Measurements from ENCODE around the gene TIMM44. TPM values are rescaled to one million over a fixed set of nuclear protein-coding genes. Genes with fewer than 3 reads are reported as not detected.
A peak's percentile ranks its signal among the peaks of the same experiment; 100 is the strongest.

TIMM44 gene
- total and polyA plus RNA-seq, 10 of the 15 experiments (the other 5 are each of a cell fraction or from before 2014, with no cell fraction given): 6.6 to 90.7 (median 57.6) TPM

DNA sequence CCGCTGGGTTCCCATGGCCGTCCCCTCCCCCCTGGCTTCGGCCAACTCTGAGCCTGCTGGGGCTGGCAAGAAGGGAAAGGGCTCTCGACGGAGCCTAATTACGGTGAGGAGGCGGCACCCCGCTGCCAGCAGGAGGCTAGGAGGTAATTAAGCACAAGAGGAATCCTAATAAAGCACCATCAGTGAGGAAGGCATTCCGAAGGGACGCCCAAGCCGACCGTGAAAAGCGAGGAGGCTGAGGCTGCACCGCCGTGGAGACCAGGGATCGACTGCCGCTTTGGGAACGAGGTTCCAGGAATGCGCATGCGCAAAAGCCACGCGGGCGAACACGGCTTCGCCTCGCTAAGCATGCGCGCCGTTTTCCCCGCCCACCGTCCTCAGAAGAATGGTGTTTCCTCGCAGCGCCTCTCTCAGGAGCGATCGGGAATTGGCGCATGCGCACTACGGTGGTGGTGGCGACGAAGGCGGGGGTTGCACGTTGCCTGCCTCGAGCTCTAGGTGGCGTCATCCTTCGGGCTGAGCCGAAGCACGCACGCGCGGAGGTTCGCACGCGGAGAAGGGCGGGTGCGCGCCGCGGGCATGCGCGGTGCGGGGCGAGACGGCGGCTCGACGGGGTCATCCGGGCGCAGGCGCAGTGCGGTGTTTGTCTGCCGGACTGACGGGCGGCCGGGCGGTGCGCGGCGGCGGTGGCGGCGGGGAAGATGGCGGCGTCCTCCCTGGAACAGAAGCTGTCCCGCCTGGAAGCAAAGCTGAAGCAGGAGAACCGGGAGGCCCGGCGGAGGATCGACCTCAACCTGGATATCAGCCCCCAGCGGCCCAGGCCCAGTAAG, 40.0 kb downstream of the TIMM44 start, which contains the start of gene MAP2K7 (continued):
- TF ChIP-seq MXI1 (IDR thresholded peaks at IDR 0.05; ENCODE audit: low read depth, low read length): peak; percentile 19
- TF ChIP-seq ZNF217 (IDR thresholded peaks at IDR 0.05): no peak
- TF ChIP-seq POU2F2 (IDR thresholded peaks at IDR 0.05; ENCODE audit: borderline replicate concordance, low read depth, low read length): 0 out of 3 replicates have a peak, but pooled peaks have one; percentile 23
- TF ChIP-seq, protein P1, sequence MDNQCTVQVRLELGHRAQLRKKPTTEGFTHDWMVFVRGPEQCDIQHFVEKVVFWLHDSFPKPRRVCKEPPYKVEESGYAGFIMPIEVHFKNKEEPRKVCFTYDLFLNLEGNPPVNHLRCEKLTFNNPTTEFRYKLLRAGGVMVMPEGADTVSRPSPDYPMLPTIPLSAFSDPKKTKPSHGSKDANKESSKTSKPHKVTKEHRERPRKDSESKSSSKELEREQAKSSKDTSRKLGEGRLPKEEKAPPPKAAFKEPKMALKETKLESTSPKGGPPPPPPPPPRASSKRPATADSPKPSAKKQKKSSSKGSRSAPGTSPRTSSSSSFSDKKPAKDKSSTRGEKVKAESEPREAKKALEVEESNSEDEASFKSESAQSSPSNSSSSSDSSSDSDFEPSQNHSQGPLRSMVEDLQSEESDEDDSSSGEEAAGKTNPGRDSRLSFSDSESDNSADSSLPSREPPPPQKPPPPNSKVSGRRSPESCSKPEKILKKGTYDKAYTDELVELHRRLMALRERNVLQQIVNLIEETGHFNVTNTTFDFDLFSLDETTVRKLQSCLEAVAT (IDR thresholded peaks at IDR 0.05): 0 out of 2 replicates have a peak, but pooled peaks have one; percentile 27
- 0 out of 2 replicates have a peak, but pooled peaks have one; percentile 19 for TF ChIP-seq STAT1 (conservative IDR thresholded peaks at IDR 0.05)
- TF ChIP-seq KDM1A (IDR thresholded peaks at IDR 0.05; ENCODE audit: borderline replicate concordance): no peak
- no peak for TF ChIP-seq HDAC6 (IDR thresholded peaks at IDR 0.05; ENCODE audit: unreplicated experiment)
- TF ChIP-seq CEBPB (IDR thresholded peaks at IDR 0.05; ENCODE audit: borderline replicate concordance in 1 of 2, low read depth in 2 of 2, low read length in 2 of 2): no peak
- TF ChIP-seq PKNOX1 (IDR thresholded peaks at IDR 0.05): peak; percentile 62
- TF ChIP-seq, protein P2, sequence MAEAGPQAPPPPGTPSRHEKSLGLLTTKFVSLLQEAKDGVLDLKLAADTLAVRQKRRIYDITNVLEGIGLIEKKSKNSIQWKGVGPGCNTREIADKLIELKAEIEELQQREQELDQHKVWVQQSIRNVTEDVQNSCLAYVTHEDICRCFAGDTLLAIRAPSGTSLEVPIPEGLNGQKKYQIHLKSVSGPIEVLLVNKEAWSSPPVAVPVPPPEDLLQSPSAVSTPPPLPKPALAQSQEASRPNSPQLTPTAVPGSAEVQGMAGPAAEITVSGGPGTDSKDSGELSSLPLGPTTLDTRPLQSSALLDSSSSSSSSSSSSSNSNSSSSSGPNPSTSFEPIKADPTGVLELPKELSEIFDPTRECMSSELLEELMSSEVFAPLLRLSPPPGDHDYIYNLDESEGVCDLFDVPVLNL (IDR thresholded peaks at IDR 0.05; ENCODE audit: low read depth, low read length): no peak
- TF ChIP-seq ATF3 (IDR thresholded peaks at IDR 0.05; ENCODE audit: borderline replicate concordance, extremely low read depth, low read depth, low read length): peak; percentile 35; the same call in 1 of the 2 replicates
- TF ChIP-seq RUNX3 (IDR thresholded peaks at IDR 0.05; ENCODE audit: low read length): no peak
- TF ChIP-seq IRF4 (IDR thresholded peaks at IDR 0.05; ENCODE audit: low read depth, low read length): no peak
- TF ChIP-seq FOXM1 (IDR thresholded peaks at IDR 0.05; ENCODE audit: low read depth, low read length): no peak
- no peak for TF ChIP-seq ZNF24 (IDR thresholded peaks at IDR 0.05)
- peak; percentile 81 for TF ChIP-seq ATF7 (IDR thresholded peaks at IDR 0.05; ENCODE audit: low read depth)
- no peak for TF ChIP-seq MEF2A (IDR thresholded peaks at IDR 0.05; ENCODE audit: insufficient read depth, low read depth, low read length)
- TF ChIP-seq RBBP5 (conservative IDR thresholded peaks at IDR 0.05): no peak
- TF ChIP-seq POLR2AphosphoS5 (IDR thresholded peaks at IDR 0.05; ENCODE audit: low read length): peak; percentile 89; the same call in 1 of the 2 replicates
- TF ChIP-seq IRF5 (IDR thresholded peaks at IDR 0.05; ENCODE audit: borderline replicate concordance): no peak
- TF ChIP-seq, protein P3, sequence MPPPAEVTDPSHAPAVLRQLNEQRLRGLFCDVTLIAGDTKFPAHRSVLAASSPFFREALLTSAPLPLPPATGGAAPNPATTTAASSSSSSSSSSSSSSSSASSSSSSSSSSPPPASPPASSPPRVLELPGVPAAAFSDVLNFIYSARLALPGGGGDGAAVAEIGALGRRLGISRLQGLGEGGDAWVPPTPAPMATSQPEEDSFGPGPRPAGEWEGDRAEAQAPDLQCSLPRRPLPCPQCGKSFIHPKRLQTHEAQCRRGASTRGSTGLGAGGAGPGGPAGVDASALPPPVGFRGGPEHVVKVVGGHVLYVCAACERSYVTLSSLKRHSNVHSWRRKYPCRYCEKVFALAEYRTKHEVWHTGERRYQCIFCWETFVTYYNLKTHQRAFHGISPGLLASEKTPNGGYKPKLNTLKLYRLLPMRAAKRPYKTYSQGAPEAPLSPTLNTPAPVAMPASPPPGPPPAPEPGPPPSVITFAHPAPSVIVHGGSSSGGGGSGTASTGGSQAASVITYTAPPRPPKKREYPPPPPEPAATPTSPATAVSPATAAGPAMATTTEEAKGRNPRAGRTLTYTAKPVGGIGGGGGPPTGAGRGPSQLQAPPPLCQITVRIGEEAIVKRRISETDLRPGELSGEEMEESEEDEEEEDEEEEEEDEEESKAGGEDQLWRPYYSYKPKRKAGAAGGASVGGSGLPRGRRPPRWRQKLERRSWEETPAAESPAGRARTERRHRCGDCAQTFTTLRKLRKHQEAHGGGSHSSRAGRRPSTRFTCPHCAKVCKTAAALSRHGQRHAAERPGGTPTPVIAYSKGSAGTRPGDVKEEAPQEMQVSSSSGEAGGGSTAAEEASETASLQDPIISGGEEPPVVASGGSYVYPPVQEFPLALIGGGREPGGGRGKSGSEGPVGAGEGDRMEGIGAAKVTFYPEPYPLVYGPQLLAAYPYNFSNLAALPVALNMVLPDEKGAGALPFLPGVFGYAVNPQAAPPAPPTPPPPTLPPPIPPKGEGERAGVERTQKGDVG (CRISPR knock-in tag; IDR thresholded peaks at IDR 0.05): no peak

Data from GM12878 (cell line).